ENCODE measurements around the gene SPIRE2. TPM values are rescaled to one million over a fixed set of nuclear protein-coding genes. Genes with fewer than 3 reads are reported as not detected.

The SPIRE2 gene
- total and polyA plus RNA-seq, 2 of the 13 experiments (the other 11 are each of a cell fraction or from before 2014, with no cell fraction given) = 13.3 to 37.5 TPM

DNA sequence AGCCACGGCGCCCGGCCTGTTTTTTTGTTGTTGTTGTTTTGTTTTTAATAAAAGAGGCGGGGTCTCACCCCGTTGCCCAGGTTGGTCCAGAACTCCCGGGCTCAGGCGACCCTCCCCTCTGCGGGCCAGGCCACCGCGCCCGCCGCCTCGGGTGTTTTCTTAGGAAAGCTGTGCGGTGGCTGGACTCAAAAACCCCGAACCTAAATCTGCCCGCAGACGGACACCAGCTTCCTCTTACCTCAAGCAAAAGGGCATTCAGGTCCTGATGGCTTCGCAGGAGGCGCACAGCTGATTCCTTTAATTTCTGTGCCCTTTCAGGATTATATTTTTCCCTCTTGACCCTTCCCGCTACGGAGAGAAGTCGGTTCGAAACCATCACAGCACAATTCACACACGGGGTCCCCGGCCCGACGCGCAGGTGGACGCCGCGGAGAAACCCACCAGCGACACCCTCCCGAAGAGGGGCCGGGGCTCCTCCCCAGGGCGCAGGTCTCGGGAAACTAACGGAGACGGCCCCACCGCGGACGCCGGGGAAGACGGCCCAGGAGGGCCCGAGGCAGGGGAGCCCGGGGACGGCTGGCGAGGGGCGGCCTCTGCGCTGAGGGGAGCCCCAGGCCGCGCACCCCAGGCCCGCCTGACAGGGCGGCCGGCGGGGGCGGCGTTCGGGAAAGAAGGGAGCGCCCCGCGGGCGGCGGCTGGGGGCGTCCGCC is 12.5 kb upstream of the SPIRE2 start (continued):
- TF ChIP-seq, protein P1, sequence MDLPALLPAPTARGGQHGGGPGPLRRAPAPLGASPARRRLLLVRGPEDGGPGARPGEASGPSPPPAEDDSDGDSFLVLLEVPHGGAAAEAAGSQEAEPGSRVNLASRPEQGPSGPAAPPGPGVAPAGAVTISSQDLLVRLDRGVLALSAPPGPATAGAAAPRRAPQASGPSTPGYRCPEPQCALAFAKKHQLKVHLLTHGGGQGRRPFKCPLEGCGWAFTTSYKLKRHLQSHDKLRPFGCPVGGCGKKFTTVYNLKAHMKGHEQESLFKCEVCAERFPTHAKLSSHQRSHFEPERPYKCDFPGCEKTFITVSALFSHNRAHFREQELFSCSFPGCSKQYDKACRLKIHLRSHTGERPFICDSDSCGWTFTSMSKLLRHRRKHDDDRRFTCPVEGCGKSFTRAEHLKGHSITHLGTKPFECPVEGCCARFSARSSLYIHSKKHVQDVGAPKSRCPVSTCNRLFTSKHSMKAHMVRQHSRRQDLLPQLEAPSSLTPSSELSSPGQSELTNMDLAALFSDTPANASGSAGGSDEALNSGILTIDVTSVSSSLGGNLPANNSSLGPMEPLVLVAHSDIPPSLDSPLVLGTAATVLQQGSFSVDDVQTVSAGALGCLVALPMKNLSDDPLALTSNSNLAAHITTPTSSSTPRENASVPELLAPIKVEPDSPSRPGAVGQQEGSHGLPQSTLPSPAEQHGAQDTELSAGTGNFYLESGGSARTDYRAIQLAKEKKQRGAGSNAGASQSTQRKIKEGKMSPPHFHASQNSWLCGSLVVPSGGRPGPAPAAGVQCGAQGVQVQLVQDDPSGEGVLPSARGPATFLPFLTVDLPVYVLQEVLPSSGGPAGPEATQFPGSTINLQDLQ (CRISPR knock-in tag; IDR thresholded peaks at IDR 0.05) = 0 out of 2 replicates have a peak, but pooled peaks have one; percentile 20
- TF ChIP-seq HMG20A (CRISPR knock-in tag; IDR thresholded peaks at IDR 0.05; ENCODE audit: borderline replicate concordance) (no peak), HCFC1 (IDR thresholded peaks at IDR 0.05; ENCODE audit: low read depth, low read length) (no peak), SOX6 (IDR thresholded peaks at IDR 0.05) (no peak), SOX6 (CRISPR knock-in tag; IDR thresholded peaks at IDR 0.05) (peak; percentile 31; the same call in 1 of the 2 replicates), ZNF468 (CRISPR knock-in tag; IDR thresholded peaks at IDR 0.05) (no peak), ZNF317 (CRISPR knock-in tag; IDR thresholded peaks at IDR 0.05) (0 out of 2 replicates have a peak, but pooled peaks have one; percentile 17), ZNF329 (CRISPR knock-in tag; IDR thresholded peaks at IDR 0.05; ENCODE audit: low read depth) (0 out of 2 replicates have a peak, but pooled peaks have one; percentile 41), SNAI1 (CRISPR knock-in tag; IDR thresholded peaks at IDR 0.05; ENCODE audit: borderline replicate concordance) (peak; percentile 75; the same call in 1 of the 2 replicates), AKAP8 (CRISPR knock-in tag; IDR thresholded peaks at IDR 0.05) (no peak), RARG (CRISPR knock-in tag; IDR thresholded peaks at IDR 0.05; ENCODE audit: low read depth) (no peak), NPAS2 (CRISPR knock-in tag; IDR thresholded peaks at IDR 0.05; ENCODE audit: borderline replicate concordance) (no peak), IRF9 (CRISPR knock-in tag; IDR thresholded peaks at IDR 0.05; ENCODE audit: borderline replicate concordance) (0 out of 2 replicates have a peak, but pooled peaks have one; percentile 0), NR2F2 (IDR thresholded peaks at IDR 0.05; ENCODE audit: borderline replicate concordance, low read depth) (0 out of 2 replicates have a peak, but pooled peaks have one; percentile 16), ZNF138 (CRISPR knock-in tag; IDR thresholded peaks at IDR 0.05; ENCODE audit: low read depth) (peak; percentile 55; the same call in 1 of the 2 replicates), KDM2A (CRISPR knock-in tag; IDR thresholded peaks at IDR 0.05; ENCODE audit: borderline replicate concordance, low read depth) (peak; percentile 67; the same call in 1 of the 2 replicates), ZNF34 (CRISPR knock-in tag; IDR thresholded peaks at IDR 0.05; ENCODE audit: borderline replicate concordance) (0 out of 2 replicates have a peak, but pooled peaks have one; percentile 10), ZBTB7B (CRISPR knock-in tag; IDR thresholded peaks at IDR 0.05) (peak; percentile 52; the same call in 1 of the 2 replicates), PHF8 (CRISPR knock-in tag; IDR thresholded peaks at IDR 0.05) (peak; percentile 39), SYNCRIP (IDR thresholded peaks at IDR 0.05; ENCODE audit: insufficient read depth, low read depth, low read length) (no peak), HIVEP1 (CRISPR knock-in tag; IDR thresholded peaks at IDR 0.05) (peak; percentile 54; the same call in 1 of the 2 replicates), TFAP4 (IDR thresholded peaks at IDR 0.05; ENCODE audit: borderline replicate concordance, low read depth) (0 out of 2 replicates have a peak, but pooled peaks have one; percentile 50), SAP130 (CRISPR knock-in tag; IDR thresholded peaks at IDR 0.05; ENCODE audit: low read depth) (peak; percentile 48; the same call in 1 of the 2 replicates), ZNF225 (CRISPR knock-in tag; IDR thresholded peaks at IDR 0.05) (0 out of 2 replicates have a peak, but pooled peaks have one; percentile 15)
- TF ChIP-seq, protein P2, sequence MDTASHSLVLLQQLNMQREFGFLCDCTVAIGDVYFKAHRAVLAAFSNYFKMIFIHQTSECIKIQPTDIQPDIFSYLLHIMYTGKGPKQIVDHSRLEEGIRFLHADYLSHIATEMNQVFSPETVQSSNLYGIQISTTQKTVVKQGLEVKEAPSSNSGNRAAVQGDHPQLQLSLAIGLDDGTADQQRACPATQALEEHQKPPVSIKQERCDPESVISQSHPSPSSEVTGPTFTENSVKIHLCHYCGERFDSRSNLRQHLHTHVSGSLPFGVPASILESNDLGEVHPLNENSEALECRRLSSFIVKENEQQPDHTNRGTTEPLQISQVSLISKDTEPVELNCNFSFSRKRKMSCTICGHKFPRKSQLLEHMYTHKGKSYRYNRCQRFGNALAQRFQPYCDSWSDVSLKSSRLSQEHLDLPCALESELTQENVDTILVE (CRISPR knock-in tag; IDR thresholded peaks at IDR 0.05) = 0 out of 2 replicates have a peak, but pooled peaks have one; percentile 26

Data from HepG2 (cell line).